Neuronal stem cell (in vitro differentiated cells): Measurements from ENCODE around the gene OGT.
"Not testable (repeated sequence)": the region's sequence is repeated elsewhere in the genome, so short reads cannot be mapped to it uniquely, and the experiment has no call there.

Experiments
- DNase-seq: peaks from one replicate; pipeline ENCODE4 v3.0.0-alpha.2; 2013; ENCODE audit warnings: low spot score
- H2AFZ ChIP-seq: one replicate; pipeline ENCODE4 v1.6.1; 2013; ENCODE audit warnings: mild to moderate bottlenecking, low read length, inconsistent platforms
- H2AK5ac ChIP-seq: 2 replicates; pipeline ENCODE4 v1.6.1; 2013; ENCODE audit warnings: low read depth, mild to moderate bottlenecking, inconsistent platforms, low read length, moderate library complexity, mixed read lengths
- H2BK120ac ChIP-seq: 2 replicates; pipeline ENCODE4 v1.6.1; 2013; ENCODE audit warnings: low read depth, mild to moderate bottlenecking, inconsistent platforms, low read length, moderate library complexity, mixed read lengths
- H2BK12ac ChIP-seq: one replicate; pipeline ENCODE4 v1.6.1; 2013; ENCODE audit warnings: low read length, inconsistent platforms
- H2BK15ac ChIP-seq: 2 replicates; pipeline ENCODE4 v1.6.1; 2013; ENCODE audit warnings: mild to moderate bottlenecking, low read length, inconsistent platforms, mixed read lengths
- H2BK5ac ChIP-seq: one replicate; pipeline ENCODE4 v1.6.1; 2013; ENCODE audit warnings: inconsistent platforms, mild to moderate bottlenecking, low read length, moderate library complexity
- H3K14ac ChIP-seq: one replicate; pipeline ENCODE4 v1.6.1; 2013; ENCODE audit warnings: low read length, inconsistent platforms
- H3K18ac ChIP-seq: 2 replicates; pipeline ENCODE4 v1.6.1; 2013; ENCODE audit warnings: low read length, inconsistent platforms
- H3K23ac ChIP-seq: 2 replicates; pipeline ENCODE4 v1.6.1; 2013; ENCODE audit warnings: low read depth, mild to moderate bottlenecking, mixed read lengths, low read length, inconsistent platforms; ENCODE audit not compliant: poor library complexity
- H3K27ac ChIP-seq: replicated peaks from 3 replicates; pipeline ENCODE4 v1.5.1; 2013; ENCODE audit warnings: low read length, inconsistent platforms
- H3K27me3 ChIP-seq, 3 experiments: 2 replicates each; pipeline ENCODE4 v1.6.1; 2013; ENCODE audit warnings: low read length in 3 of 3, mild to moderate bottlenecking in 2 of 3, inconsistent platforms in 1 of 3, low read depth in 1 of 3, mixed read lengths in 1 of 3, moderate library complexity in 1 of 3; ENCODE audit not compliant: control insufficient read depth in 3 of 3, insufficient read depth in 3 of 3
- H3K36me3 ChIP-seq, 2 donors: replicated peaks in 1 of 2; 2 replicates each; pipeline ENCODE4 v1.6.1; 2013; ENCODE audit warnings: low read length in 2 of 2; ENCODE audit not compliant: control insufficient read depth in 2 of 2, insufficient read depth in 2 of 2
- H3K4ac ChIP-seq: 2 replicates; pipeline ENCODE4 v1.6.1; 2013; ENCODE audit warnings: inconsistent platforms, mild to moderate bottlenecking, low read length, moderate library complexity
- H3K4me1 ChIP-seq, 2 donors: 1 replicate in 1 of 2; 2 replicates in 1 of 2; pipeline ENCODE4 v1.6.1; 2013; ENCODE audit warnings: low read length in 2 of 2, low read depth in 1 of 2; ENCODE audit not compliant: control insufficient read depth in 2 of 2, insufficient read depth in 1 of 2
- H3K4me2 ChIP-seq: one replicate; pipeline ENCODE4 v1.6.1; 2013; ENCODE audit warnings: mild to moderate bottlenecking, low read length, inconsistent platforms; ENCODE audit not compliant: insufficient read depth, poor library complexity, severe bottlenecking
- H3K4me3 ChIP-seq, 2 donors: 2 replicates each; pipeline ENCODE4 v1.5.1; 2013; ENCODE audit warnings: low read length in 2 of 2, mild to moderate bottlenecking in 2 of 2, inconsistent platforms in 1 of 2, moderate library complexity in 1 of 2
- H3K79me1 ChIP-seq: one replicate; pipeline ENCODE4 v1.6.1; 2013; ENCODE audit warnings: low read depth, mild to moderate bottlenecking, inconsistent platforms, low read length, moderate library complexity
- H3K9ac ChIP-seq: one replicate; pipeline ENCODE4 v1.6.1; 2013; ENCODE audit warnings: mild to moderate bottlenecking, low read depth, low read length, inconsistent platforms; ENCODE audit not compliant: poor library complexity
- H3K9me3 ChIP-seq, 2 donors: replicated peaks in 1 of 2; 2 replicates each; pipeline versions ENCODE3 to v1.6.1; 2013; ENCODE audit warnings: low read length in 2 of 2, mild to moderate bottlenecking in 2 of 2, inconsistent platforms in 1 of 2, low read depth in 1 of 2, mixed read lengths in 1 of 2, moderate library complexity in 1 of 2; ENCODE audit not compliant: control insufficient read depth in 2 of 2, insufficient read depth in 1 of 2
- H4K8ac ChIP-seq: one replicate; pipeline ENCODE4 v1.6.1; 2013; ENCODE audit warnings: low read depth, mild to moderate bottlenecking, inconsistent platforms, low read length, moderate library complexity
- H4K91ac ChIP-seq: one replicate; pipeline ENCODE4 v1.6.1; 2013; ENCODE audit warnings: low read length, low read depth, mild to moderate bottlenecking, inconsistent platforms; ENCODE audit not compliant: poor library complexity
- WGBS, 2 donors: extraction: QIAGEN DNeasy Blood & Tissue Kit; methylation state at CpG; one replicate each; pipeline ENCODE4 v1.1.7; 2013; ENCODE audit warnings: missing lambda C conversion rate in 2 of 2, mixed read lengths in 1 of 2; ENCODE audit not compliant: insufficient read length in 2 of 2, insufficient replicate concordance in 1 of 2; ENCODE audit errors: extremely low coverage in 2 of 2; 5-methylcytosine and 5-hydroxymethylcytosine counted together

The OGT gene

DNA sequence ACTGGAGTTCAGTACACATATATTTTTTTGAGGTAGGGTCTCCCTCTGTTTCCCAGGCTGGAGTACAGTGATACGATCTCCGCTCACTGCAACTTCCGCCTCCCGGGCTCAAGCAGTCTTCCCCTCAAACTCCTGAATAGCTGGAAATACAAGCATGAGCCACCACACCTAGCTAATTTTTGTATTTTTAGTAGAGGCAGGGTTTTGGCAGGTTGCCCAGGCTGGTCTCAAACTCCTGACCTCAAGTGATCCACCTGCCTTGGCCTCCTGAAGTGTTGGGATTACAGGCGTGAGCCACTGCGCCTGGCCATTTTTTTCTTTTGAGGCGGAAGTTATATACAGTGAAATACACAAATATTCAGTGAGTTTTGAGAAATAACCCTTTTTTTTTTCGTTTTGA is 38.5 kb downstream of the OGT start:
- not testable (repeated sequence) for H2AK5ac ChIP-seq, H4K91ac ChIP-seq, H3K14ac ChIP-seq, H3K4me2 ChIP-seq, H2BK120ac ChIP-seq, H3K27me3 ChIP-seq, H3K4me1 ChIP-seq, H3K23ac ChIP-seq, H3K27ac ChIP-seq, H2BK12ac ChIP-seq, H3K4me3 ChIP-seq, DNase-seq, H3K9ac ChIP-seq, H3K9me3 ChIP-seq, H3K4ac ChIP-seq, H3K79me1 ChIP-seq, H2AFZ ChIP-seq, H3K18ac ChIP-seq, H4K8ac ChIP-seq, H2BK5ac ChIP-seq, H2BK15ac ChIP-seq
- peaks cover 12 to 89% of the 10 kb centered on the region in 2 donors for H3K36me3 ChIP-seq
- WGBS, 2 donors = no CpG with 5 or more reads among the region's 8 CpGs

DNA sequence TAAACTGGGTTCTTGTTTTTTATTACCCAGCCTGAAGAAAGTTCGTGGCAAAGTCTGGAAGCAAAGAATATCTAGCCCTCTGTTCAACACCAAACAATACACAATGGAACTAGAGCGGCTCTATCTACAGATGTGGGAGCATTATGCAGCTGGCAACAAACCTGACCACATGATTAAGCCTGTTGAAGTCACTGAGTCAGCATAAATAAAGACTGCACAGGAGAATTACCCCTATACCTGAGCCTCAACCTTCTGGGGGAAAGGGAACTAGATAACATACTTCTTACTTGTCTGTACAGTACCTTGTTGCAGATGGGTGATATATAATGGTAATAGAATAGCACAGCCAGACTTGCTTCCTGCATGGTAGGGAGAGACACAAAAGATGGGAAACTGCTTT is 40.7 kb downstream of the OGT start:
- no peak for DNase-seq
- H3K27me3 ChIP-seq = no peaks in the 10 kb centered on the region
- H3K4me1 ChIP-seq = no peaks in the 10 kb centered on the region
- no peak overlapping the region for H2BK12ac ChIP-seq
- no peak overlapping the region for H4K8ac ChIP-seq
- no peak overlapping the region for H2BK120ac ChIP-seq
- no peak overlapping the region for H3K27ac ChIP-seq
- H2AFZ ChIP-seq = no peak overlapping the region
- H3K14ac ChIP-seq = no peak overlapping the region
- H3K36me3 ChIP-seq = peaks cover 6 to 79% of the 10 kb centered on the region in 2 donors
- no peak overlapping the region for H3K23ac ChIP-seq
- H3K4ac ChIP-seq = no peak overlapping the region
- no peak overlapping the region for H2AK5ac ChIP-seq
- no CpG with 5 or more reads among the region's 2 CpGs for WGBS, 2 donors
- H2BK15ac ChIP-seq = no peak overlapping the region
- no peak overlapping the region for H3K18ac ChIP-seq
- no peak overlapping the region for H2BK5ac ChIP-seq
- H4K91ac ChIP-seq = no peak overlapping the region
- no peaks in the 10 kb centered on the region for H3K79me1 ChIP-seq
- no peaks in the 10 kb centered on the region for H3K9me3 ChIP-seq
- H3K4me3 ChIP-seq = no peak overlapping the region
- H3K4me2 ChIP-seq = no peak overlapping the region
- H3K9ac ChIP-seq = no peak overlapping the region

DNA sequence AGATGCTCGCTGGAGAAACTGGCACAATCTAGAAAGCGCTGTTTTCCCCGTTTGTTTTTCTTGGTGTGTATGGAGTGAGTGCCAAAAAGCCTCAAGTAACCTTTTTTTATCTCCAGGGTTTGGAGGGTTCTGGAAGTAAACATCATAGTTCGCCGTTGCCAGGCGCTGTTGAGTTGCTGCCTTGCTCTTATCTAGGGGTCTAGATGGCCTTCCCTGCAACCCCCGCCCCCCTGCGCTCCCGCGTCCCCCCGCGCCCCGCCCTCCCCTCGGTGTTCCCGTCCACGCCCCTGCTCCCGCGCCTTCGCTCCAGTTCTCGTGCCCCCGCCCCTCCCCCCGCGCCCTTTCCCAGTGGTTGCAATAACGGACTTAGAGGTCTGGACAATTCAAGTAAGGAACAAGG is 44.8 kb downstream of the OGT start:
- Histone ChIP-seq H3K36me3 (peaks cover 6 to 45% of the 10 kb centered on the region in 2 donors), H3K4me1 (no peaks in the 10 kb centered on the region), H2BK15ac (no peak overlapping the region), H4K91ac (no peak overlapping the region), H3K18ac (no peak overlapping the region), H3K14ac (no peak overlapping the region), H3K9ac (no peak overlapping the region), H4K8ac (no peak overlapping the region), H3K27ac (no peak overlapping the region), H3K4ac (no peak overlapping the region), H3K23ac (no peak overlapping the region), H2AK5ac (no peak overlapping the region), H3K4me2 (no peak overlapping the region), H3K9me3 (no peaks in the 10 kb centered on the region), H3K27me3 (no peaks in the 10 kb centered on the region), H2BK12ac (no peak overlapping the region), H3K79me1 (peaks cover 2% of the 10 kb centered on the region), H2BK5ac (no peak overlapping the region), H2BK120ac (no peak overlapping the region), H2AFZ (no peak overlapping the region), H3K4me3 (no peak overlapping the region)
- no CpG with 5 or more reads among the region's 24 CpGs for WGBS, 2 donors
- no peak for DNase-seq

DNA sequence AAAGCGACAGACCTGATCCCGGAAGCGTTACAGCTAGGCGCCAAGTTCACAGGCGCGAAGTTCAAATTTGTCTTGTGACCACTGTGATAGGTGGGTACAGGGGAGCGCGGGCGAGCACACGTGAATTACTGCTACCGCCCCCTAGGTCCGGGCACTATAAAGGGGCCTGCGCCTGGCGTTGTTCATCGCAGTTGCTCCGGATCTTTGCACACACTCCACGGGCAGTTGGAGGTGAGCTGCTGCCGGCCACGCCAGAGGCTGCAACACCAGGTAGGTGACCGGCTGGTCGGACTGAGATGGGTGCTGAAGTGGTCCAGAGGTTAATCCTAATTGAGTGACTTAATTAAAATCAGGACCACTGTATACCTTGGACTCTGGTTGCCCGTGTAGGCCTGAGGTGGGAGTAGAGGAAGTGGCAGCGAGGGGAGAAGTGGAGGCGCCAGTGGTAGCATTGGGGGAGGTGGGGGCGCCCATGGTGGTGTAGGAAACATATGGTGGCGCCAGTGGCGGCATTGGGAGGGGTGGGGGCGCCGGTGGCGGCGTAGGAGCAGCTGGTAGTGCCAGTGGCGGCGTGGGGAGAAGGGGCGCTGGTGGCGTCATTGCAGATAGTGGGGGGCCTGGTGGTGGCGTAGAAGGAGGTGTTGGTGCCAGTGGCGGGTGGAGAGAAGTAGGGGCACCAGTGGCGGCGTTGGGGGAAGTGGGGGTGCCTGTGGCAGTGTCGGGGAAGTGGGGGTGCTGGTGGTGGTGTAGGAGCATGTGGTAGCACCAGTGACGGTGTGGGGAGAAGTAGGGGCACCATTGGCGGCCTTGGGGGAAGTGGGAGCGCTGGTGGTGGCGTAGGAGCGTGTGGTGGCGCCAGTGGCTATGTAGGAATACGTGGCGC is 45.6 kb downstream of the OGT start, which contains the start of gene GCNA:
TSS of gene GCNA (plus strand) at position 185 of the 883 bp plus-strand sequence. CDS start 2,385 bp downstream, outside the sequence.
- H3K23ac ChIP-seq = no peak within 1 kb of the TSS
- no peak within 1 kb of the TSS for H2BK5ac ChIP-seq
- no peak within 1 kb of the TSS for H3K9ac ChIP-seq
- no peak within 1 kb of the TSS for H3K4ac ChIP-seq
- no peak within 1 kb of the TSS for H4K8ac ChIP-seq
- no peak within 1 kb of the TSS for H3K4me3 ChIP-seq
- H3K27ac ChIP-seq = no peak within 1 kb of the TSS
- no peak within 1 kb of the TSS for H4K91ac ChIP-seq
- H3K9me3 ChIP-seq = no peaks in the 10 kb centered on the region
- H2AFZ ChIP-seq = no peak within 1 kb of the TSS
- H2BK120ac ChIP-seq = no peak within 1 kb of the TSS
- H3K79me1 ChIP-seq = peaks cover 2% of the 10 kb centered on the region
- WGBS, 2 donors = no CpG with 5 or more reads among the region's 48 CpGs
- H2AK5ac ChIP-seq = no peak within 1 kb of the TSS
- no peak within 1 kb of the TSS for H2BK12ac ChIP-seq
- peaks cover 3 to 37% of the 10 kb centered on the region in 2 donors for H3K36me3 ChIP-seq
- no peak within 1 kb of the TSS for H3K14ac ChIP-seq
- H3K4me1 ChIP-seq = no peaks in the 10 kb centered on the region
- no peak within 1 kb of the TSS for H2BK15ac ChIP-seq
- H3K18ac ChIP-seq = no peak within 1 kb of the TSS
- DNase-seq = no peak
- no peaks in the 10 kb centered on the region for H3K27me3 ChIP-seq
- H3K4me2 ChIP-seq = no peak within 1 kb of the TSS
